Heart left ventricle (tissue), 13 donors: ENCODE measurements around the gene LYVE1.
"Not testable (repeated sequence)": the region's sequence is repeated elsewhere in the genome, so short reads cannot be mapped to it uniquely, and the experiment has no call there.

ENCODE experiments used
- POLR2A ChIP-seq, 2 donors: fragments of 450-650 bp; IDR thresholded peaks; one replicate each; pipeline ENCODE4 v1.6.1; 2017; ENCODE audit warnings: antibody characterized with exemption in 2 of 2, mild to moderate bottlenecking in 2 of 2, moderate library complexity in 2 of 2
- TF ChIP-seq, protein P1 (sequence below), 12 donors: fragments of 200-600 bp; sonication (generic) in 4 of 12; IDR thresholded peaks; one replicate each; pipeline versions ENCODE4 v1.5.0 to v1.8.0; 2018 to 2022; ENCODE audit warnings: antibody characterized with exemption in 12 of 12, mild to moderate bottlenecking in 5 of 12
- donor health status: ischemic (EF 13 %, LVEDD 7.1; RV severe dilation, severe dysfunction).
- donor health status: DM: no; HTN: yes; CAD: no.
- donor health status: DM: no; HTN: no; CAD: no.
- donor health status: ischemic (EF 25% LVEDD 6.9; RV normal size, moderate dysfunction).
- donor health status: ischemic (EF 25% LVEDD 5.7; RV mildly dilated, moderate dysfunction).
- donor health status: ischemic (EF 35%, LVEDD 5.7; RV mildly dilated, moderate dysfunction).
- donor health status: nonischemic (EF 11% LVEDD 7.7; RV severe dilation, severe dysfunction).
- donor health status: DM: yes; HTN: yes; CAD: no.
- donor health status: PGD.
- donor health status: ischemic (EF 29% LVEDD 5.4; RV normal size, mild dysfunction).
- donor health status: nonischemic (EF 23%, LVEDD 6.1; RV moderate dilation, normal function).

DNA sequence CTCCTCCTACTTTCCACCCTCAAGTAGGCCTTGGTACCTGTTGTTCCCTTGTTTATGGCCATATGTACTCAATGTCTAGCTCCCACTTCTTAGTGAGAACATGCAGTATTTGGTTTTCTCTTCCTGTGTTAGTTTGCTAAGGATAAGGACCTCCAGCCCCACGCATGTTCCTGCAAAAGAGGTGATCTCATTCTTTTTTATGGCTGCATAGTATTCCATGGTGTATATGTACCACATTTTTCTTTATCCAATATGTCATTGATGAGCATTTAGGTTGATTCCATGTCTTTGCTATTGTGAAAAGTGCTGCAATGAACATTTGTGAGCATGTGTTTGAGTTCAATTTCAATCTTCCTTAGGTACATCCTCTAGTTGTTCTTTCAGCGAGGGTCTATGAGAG lies 27.4 kb upstream of the LYVE1 start:
- TF ChIP-seq POLR2A (IDR thresholded peaks at IDR 0.05): not testable (repeated sequence)
- TF ChIP-seq, protein P1, sequence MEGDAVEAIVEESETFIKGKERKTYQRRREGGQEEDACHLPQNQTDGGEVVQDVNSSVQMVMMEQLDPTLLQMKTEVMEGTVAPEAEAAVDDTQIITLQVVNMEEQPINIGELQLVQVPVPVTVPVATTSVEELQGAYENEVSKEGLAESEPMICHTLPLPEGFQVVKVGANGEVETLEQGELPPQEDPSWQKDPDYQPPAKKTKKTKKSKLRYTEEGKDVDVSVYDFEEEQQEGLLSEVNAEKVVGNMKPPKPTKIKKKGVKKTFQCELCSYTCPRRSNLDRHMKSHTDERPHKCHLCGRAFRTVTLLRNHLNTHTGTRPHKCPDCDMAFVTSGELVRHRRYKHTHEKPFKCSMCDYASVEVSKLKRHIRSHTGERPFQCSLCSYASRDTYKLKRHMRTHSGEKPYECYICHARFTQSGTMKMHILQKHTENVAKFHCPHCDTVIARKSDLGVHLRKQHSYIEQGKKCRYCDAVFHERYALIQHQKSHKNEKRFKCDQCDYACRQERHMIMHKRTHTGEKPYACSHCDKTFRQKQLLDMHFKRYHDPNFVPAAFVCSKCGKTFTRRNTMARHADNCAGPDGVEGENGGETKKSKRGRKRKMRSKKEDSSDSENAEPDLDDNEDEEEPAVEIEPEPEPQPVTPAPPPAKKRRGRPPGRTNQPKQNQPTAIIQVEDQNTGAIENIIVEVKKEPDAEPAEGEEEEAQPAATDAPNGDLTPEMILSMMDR (IDR thresholded peaks at IDR 0.05): not testable (repeated sequence)
